K562 (cell line): ENCODE data around the gene ESRRG. TPM values are rescaled to one million over a fixed set of nuclear protein-coding genes. Genes with fewer than 3 reads are reported as not detected.

ENCODE experiments used
- BCOR ChIP-seq: fragments of 450-650 bp; IDR thresholded peaks from 2 replicates; pipeline ENCODE4 v1.6.1; 2016
- MCM3 ChIP-seq: fragments of 450-650 bp; IDR thresholded peaks from 2 replicates; pipeline ENCODE4 v1.6.1; 2016
- PRPF4 ChIP-seq: fragments of 200-400 bp; formaldehyde crosslinking; IDR thresholded peaks from one replicate; pipeline ENCODE4 v1.6.1; 2017; ENCODE audit warnings: low read length, low read depth, mild to moderate bottlenecking; ENCODE audit not compliant: insufficient read depth, poor library complexity, severe bottlenecking
- SNIP1 ChIP-seq: fragments of 450-650 bp; IDR thresholded peaks from 2 replicates; pipeline ENCODE4 v1.7.1; 2017; ENCODE audit warnings: low read depth, mild to moderate bottlenecking
- THRAP3 ChIP-seq: fragments of 450-650 bp; IDR thresholded peaks from 2 replicates; pipeline ENCODE4 v1.6.1; 2016; ENCODE audit warnings: mild to moderate bottlenecking, inconsistent platforms, borderline replicate concordance
- XRCC4 ChIP-seq: IDR thresholded peaks from one replicate; pipeline ENCODE4 v1.6.1; 2011; ENCODE audit not compliant: insufficient read depth, insufficient read length; ENCODE audit errors: extremely low read depth
- ZBTB49 ChIP-seq: sonication (generic); formaldehyde crosslinking; IDR thresholded peaks from 2 replicates; pipeline ENCODE4 v1.8.0; 2022; ENCODE audit warnings: missing genetic modification reagents, mild to moderate bottlenecking, borderline replicate concordance
- ZFP30 ChIP-seq: fragments of 250-450 bp; sonication (Bioruptor Pico); IDR thresholded peaks from 2 replicates; pipeline ENCODE4 v1.8.0; 2022; ENCODE audit warnings: moderate library complexity, mild to moderate bottlenecking, inconsistent platforms, borderline replicate concordance
- ZNF695 ChIP-seq: fragments of 450-650 bp; formaldehyde crosslinking; IDR thresholded peaks from 2 replicates; pipeline ENCODE4 v1.4.0; 2020; ENCODE audit warnings: mild to moderate bottlenecking, moderate library complexity
- ZNF717 ChIP-seq: fragments of 250-450 bp; sonication (Bioruptor Pico); IDR thresholded peaks from 2 replicates; pipeline ENCODE4 v1.5.0; 2021
- polyA plus RNA-seq, 8 experiments: library from polyadenylated mRNA; depleted of rRNA in 4 of 8; stranded (reverse) in 5 of 8; unstranded in 3 of 8; fragments of >200 nt; fragmentation: Nextera tagmentation in 2 of 8; fragmentation: Illumina TruSeq in 1 of 8; extraction: Ambion mirVana in 2 of 8; extraction: Trizol in 1 of 8; gene quantifications; 2 replicates each; pipeline versions ENCODE4 v1.2.1 to v1.2.3, GENCODE V29; 2011 to 2014; ENCODE audit warnings: inconsistent platforms in 1 of 8, missing spikeins in 1 of 8
- total RNA-seq, 7 experiments: library from RNA; depleted of rRNA in 6 of 7; stranded (reverse); fragments of >200 nt in 6 of 7; fragmentation: Illumina TruSeq in 2 of 7; extraction: Trizol in 2 of 7; gene quantifications; 2 replicates each; pipeline versions ENCODE4 v1.2.1 to v1.2.3, GENCODE V29; 2011 to 2021; ENCODE audit warnings: low replicate concordance in 1 of 7
- TF ChIP-seq, protein P1 (sequence below): fragments of 450-650 bp; IDR thresholded peaks from 2 replicates; pipeline ENCODE4 v1.6.1; 2016
- TF ChIP-seq, protein P2 (sequence below): sonication (generic); formaldehyde crosslinking; IDR thresholded peaks from 2 replicates; pipeline ENCODE4 v1.8.1; 2023; ENCODE audit warnings: mild to moderate bottlenecking, missing genetic modification reagents

The ESRRG gene
- total and polyA plus RNA-seq, 9 of the 15 experiments (the other 6 are each of a cell fraction or from before 2014, with no cell fraction given): not detected

DNA sequence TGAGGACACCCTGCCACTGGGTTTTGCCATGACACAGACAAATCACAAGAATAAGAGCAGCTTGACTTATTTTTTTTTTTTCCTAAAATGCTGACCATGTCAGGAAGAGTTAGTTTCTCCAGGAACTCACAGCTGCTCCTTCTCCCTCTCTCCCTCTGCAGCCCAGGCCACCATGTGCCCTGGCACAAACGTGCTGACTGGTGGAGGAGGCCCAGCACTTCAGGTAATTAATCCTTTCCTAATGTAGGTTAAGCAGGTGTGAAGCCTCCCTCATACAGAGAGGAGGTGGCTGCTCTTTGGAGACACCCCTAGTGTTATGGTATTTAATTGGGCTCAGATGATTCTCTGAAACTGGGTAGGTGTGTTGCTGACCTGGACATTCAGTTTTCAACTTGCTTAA lies 170.2 kb downstream of the ESRRG start (continued):
- TF ChIP-seq MCM3 (no peak), BCOR (no peak), ZNF717 (CRISPR knock-in tag) (no peak), ZFP30 (no peak), SNIP1 (no peak), ZNF695 (no peak), PRPF4 (no peak), XRCC4 (no peak), THRAP3 (no peak), ZBTB49 (CRISPR knock-in tag) (no peak)
- TF ChIP-seq, protein P1, sequence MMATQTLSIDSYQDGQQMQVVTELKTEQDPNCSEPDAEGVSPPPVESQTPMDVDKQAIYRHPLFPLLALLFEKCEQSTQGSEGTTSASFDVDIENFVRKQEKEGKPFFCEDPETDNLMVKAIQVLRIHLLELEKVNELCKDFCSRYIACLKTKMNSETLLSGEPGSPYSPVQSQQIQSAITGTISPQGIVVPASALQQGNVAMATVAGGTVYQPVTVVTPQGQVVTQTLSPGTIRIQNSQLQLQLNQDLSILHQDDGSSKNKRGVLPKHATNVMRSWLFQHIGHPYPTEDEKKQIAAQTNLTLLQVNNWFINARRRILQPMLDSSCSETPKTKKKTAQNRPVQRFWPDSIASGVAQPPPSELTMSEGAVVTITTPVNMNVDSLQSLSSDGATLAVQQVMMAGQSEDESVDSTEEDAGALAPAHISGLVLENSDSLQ: no peak
- TF ChIP-seq, protein P2, sequence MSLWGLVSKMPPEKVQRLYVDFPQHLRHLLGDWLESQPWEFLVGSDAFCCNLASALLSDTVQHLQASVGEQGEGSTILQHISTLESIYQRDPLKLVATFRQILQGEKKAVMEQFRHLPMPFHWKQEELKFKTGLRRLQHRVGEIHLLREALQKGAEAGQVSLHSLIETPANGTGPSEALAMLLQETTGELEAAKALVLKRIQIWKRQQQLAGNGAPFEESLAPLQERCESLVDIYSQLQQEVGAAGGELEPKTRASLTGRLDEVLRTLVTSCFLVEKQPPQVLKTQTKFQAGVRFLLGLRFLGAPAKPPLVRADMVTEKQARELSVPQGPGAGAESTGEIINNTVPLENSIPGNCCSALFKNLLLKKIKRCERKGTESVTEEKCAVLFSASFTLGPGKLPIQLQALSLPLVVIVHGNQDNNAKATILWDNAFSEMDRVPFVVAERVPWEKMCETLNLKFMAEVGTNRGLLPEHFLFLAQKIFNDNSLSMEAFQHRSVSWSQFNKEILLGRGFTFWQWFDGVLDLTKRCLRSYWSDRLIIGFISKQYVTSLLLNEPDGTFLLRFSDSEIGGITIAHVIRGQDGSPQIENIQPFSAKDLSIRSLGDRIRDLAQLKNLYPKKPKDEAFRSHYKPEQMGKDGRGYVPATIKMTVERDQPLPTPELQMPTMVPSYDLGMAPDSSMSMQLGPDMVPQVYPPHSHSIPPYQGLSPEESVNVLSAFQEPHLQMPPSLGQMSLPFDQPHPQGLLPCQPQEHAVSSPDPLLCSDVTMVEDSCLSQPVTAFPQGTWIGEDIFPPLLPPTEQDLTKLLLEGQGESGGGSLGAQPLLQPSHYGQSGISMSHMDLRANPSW (CRISPR knock-in tag): no peak
